ENCODE results near the gene PFDN6. TPM values are rescaled to one million over a fixed set of nuclear protein-coding genes. Genes with fewer than 3 reads are reported as not detected.

The PFDN6 gene
- total and polyA plus RNA-seq, 10 of the 15 experiments (the other 5 are each of a cell fraction or from before 2014, with no cell fraction given): 3.1 to 168 (median 82.6) TPM

- TF ChIP-seq CEBPZ (IDR thresholded peaks at IDR 0.05; ENCODE audit: low read depth, low read length): no peak
- TF ChIP-seq PBX3 (IDR thresholded peaks at IDR 0.05; ENCODE audit: insufficient replicate concordance, low read depth, low read length): no peak
- TF ChIP-seq NR2C1 (IDR thresholded peaks at IDR 0.05): no peak
- TF ChIP-seq IRF5 (IDR thresholded peaks at IDR 0.05; ENCODE audit: borderline replicate concordance): no peak
- no peak for TF ChIP-seq SKIL (IDR thresholded peaks at IDR 0.05; ENCODE audit: low read depth, poor library complexity, severe bottlenecking)
Observed at GRCh38 chr6:33254591-33254990, 34.8 kb upstream of the PFDN6 start (continued).
